Fibroblast of lung (primary cell): ENCODE data around the gene ATF1. TPM values are rescaled to one million over a fixed set of nuclear protein-coding genes. Genes with fewer than 3 reads are reported as not detected.

ENCODE experiments used
- DNase-seq, 2 donors: peaks; one replicate each; pipeline versions ENCODE4 v3.0.0 to v3.0.0-alpha.2; 2010; ENCODE audit warnings: low read depth in 2 of 2
- H2AFZ ChIP-seq: 2 replicates; pipeline ENCODE4 v1.5.1; 2012; ENCODE audit warnings: low read length, control low read depth, inconsistent platforms
- H3K27ac ChIP-seq: 2 replicates; pipeline ENCODE4 v1.5.1; 2011; ENCODE audit warnings: low read length, control low read depth; ENCODE audit not compliant: insufficient read depth
- H3K27me3 ChIP-seq: 2 replicates; pipeline ENCODE4 v1.5.1; 2011; ENCODE audit warnings: mild to moderate bottlenecking, low read length; ENCODE audit not compliant: control insufficient read depth, insufficient read depth
- H3K36me3 ChIP-seq: 2 replicates; pipeline ENCODE4 v1.5.1; 2011; ENCODE audit warnings: low read length; ENCODE audit not compliant: control insufficient read depth, insufficient read depth
- H3K4me1 ChIP-seq: 2 replicates; pipeline ENCODE4 v1.5.1; 2011; ENCODE audit warnings: low read length; ENCODE audit not compliant: control insufficient read depth, insufficient read depth; ENCODE audit errors: extremely low read depth
- H3K4me2 ChIP-seq: 2 replicates; pipeline ENCODE4 v1.5.1; 2011; ENCODE audit warnings: low read length, control low read depth; ENCODE audit not compliant: insufficient read depth; ENCODE audit errors: extremely low read depth
- H3K4me3 ChIP-seq, 4 experiments: fragments of 200-600 bp in 1 of 4; sonication (generic) in 1 of 4; replicated peaks in 1 of 4; 2 replicates each; pipeline ENCODE4 v1.5.1; 2011 to 2016; ENCODE audit warnings: low read length in 4 of 4, low read depth in 3 of 4, mild to moderate bottlenecking in 3 of 4, control low read depth in 2 of 4, inconsistent platforms in 1 of 4, mixed read lengths in 1 of 4; ENCODE audit not compliant: insufficient read depth in 1 of 4; ENCODE audit errors: control extremely low read depth in 1 of 4
- H3K79me2 ChIP-seq: 2 replicates; pipeline ENCODE4 v1.5.1; 2012; ENCODE audit warnings: mild to moderate bottlenecking, low read length, inconsistent platforms; ENCODE audit not compliant: control insufficient read depth, insufficient read depth
- H3K9ac ChIP-seq: 2 replicates; pipeline ENCODE4 v1.5.1; 2011; ENCODE audit warnings: mild to moderate bottlenecking, low read length, control low read depth; ENCODE audit not compliant: insufficient read depth
- H3K9me3 ChIP-seq: 2 replicates; pipeline ENCODE4 v1.5.1; 2012; ENCODE audit warnings: low read depth, low read length; ENCODE audit not compliant: control insufficient read depth, insufficient read depth
- H4K20me1 ChIP-seq: 2 replicates; pipeline ENCODE4 v1.5.1; 2011; ENCODE audit warnings: low read length; ENCODE audit not compliant: control insufficient read depth, insufficient read depth; ENCODE audit errors: extremely low read depth
- CTCF ChIP-seq, 2 donors: IDR thresholded peaks in 1 of 2; conservative IDR thresholded peaks in 1 of 2; 1 replicate in 1 of 2; 2 replicates in 1 of 2; pipeline ENCODE4 v1.5.1; 2011 to 2012; ENCODE audit warnings: low read length in 2 of 2, control low read depth in 1 of 2, inconsistent platforms in 1 of 2, low read depth in 1 of 2, mild to moderate bottlenecking in 1 of 2
- EZH2 ChIP-seq: IDR thresholded peaks from 2 replicates; pipeline ENCODE4 v1.5.1; 2012; ENCODE audit warnings: low read length, control low read depth, mild to moderate bottlenecking; ENCODE audit errors: missing control alignments
- polyA plus RNA-seq, 2 donors: library from polyadenylated mRNA; depleted of rRNA in 1 of 2; stranded (reverse) in 1 of 2; unstranded in 1 of 2; fragments of >200 nt; gene quantifications; 2 replicates each; pipeline ENCODE4 v1.2.1, GENCODE V29; 2011 to 2012; ENCODE audit warnings: missing spikeins in 1 of 2
- total RNA-seq: library from RNA; depleted of rRNA; stranded (reverse); fragments of >200 nt; gene quantifications from 2 replicates; pipeline ENCODE4 v1.2.1, GENCODE V29; 2014

The ATF1 gene
- total and polyA plus RNA-seq, 2 donors (not counting 1 experiment from before 2014, with no cell fraction given): 40.6 to 44.8 TPM

GRCh38 chr12:50720085-50720484 lies 43.8 kb upstream of the ATF1 start:
- Histone ChIP-seq H3K36me3 (peaks cover 7% of the 10 kb centered on the region), H3K27me3 (no peaks in the 10 kb centered on the region)
- TF ChIP-seq EZH2 (no peak), CTCF (conservative IDR thresholded peaks at IDR 0.05 in 1 of 2, IDR thresholded peaks at IDR 0.05 in 1 of 2; ENCODE audit: low read depth in 1 of 2, low read length in 2 of 2) (no peak)

GRCh38 chr12:50720501-50720900 lies 43.4 kb upstream of the ATF1 start:
- DNase-seq: peak; percentile 5 to 6
- Histone ChIP-seq H3K9ac (no peak overlapping the region), H3K27ac (no peak overlapping the region), H3K4me1 (no peaks in the 10 kb centered on the region), H3K9me3 (no peaks in the 10 kb centered on the region), H3K79me2 (no peaks in the 10 kb centered on the region), H3K4me3 (no peak overlapping the region), H3K4me2 (no peak overlapping the region), H2AFZ (no peak overlapping the region), H3K27me3 (no peaks in the 10 kb centered on the region), H3K36me3 (peaks cover 7% of the 10 kb centered on the region), H4K20me1 (no peaks in the 10 kb centered on the region)
- no peak for TF ChIP-seq EZH2
- no peak for TF ChIP-seq CTCF (conservative IDR thresholded peaks at IDR 0.05 in 1 of 2, IDR thresholded peaks at IDR 0.05 in 1 of 2; ENCODE audit: low read depth in 1 of 2, low read length in 2 of 2)

More at GRCh38 chr12:50720085-50720484, 43.8 kb upstream of the ATF1 start:
- Histone ChIP-seq H3K9me3 (no peaks in the 10 kb centered on the region), H3K4me3 (no peak overlapping the region), H2AFZ (no peak overlapping the region), H4K20me1 (no peaks in the 10 kb centered on the region), H3K27ac (no peak overlapping the region), H3K9ac (no peak overlapping the region), H3K4me2 (no peak overlapping the region), H3K79me2 (no peaks in the 10 kb centered on the region), H3K4me1 (no peaks in the 10 kb centered on the region)
- DNase-seq: peak; percentile 14 to 30

GRCh38 chr12:50723865-50724264 lies 40.0 kb upstream of the ATF1 start:
- no peak for TF ChIP-seq EZH2
- no peak for TF ChIP-seq CTCF (conservative IDR thresholded peaks at IDR 0.05 in 1 of 2, IDR thresholded peaks at IDR 0.05 in 1 of 2; ENCODE audit: low read depth in 1 of 2, low read length in 2 of 2)
- no peaks in the 10 kb centered on the region for H3K4me1 ChIP-seq
- H3K9ac ChIP-seq: no peak overlapping the region
- H3K27ac ChIP-seq: no peak overlapping the region
- H2AFZ ChIP-seq: no peak overlapping the region
- H3K36me3 ChIP-seq: peaks cover 3% of the 10 kb centered on the region
- H3K4me3 ChIP-seq: no peak overlapping the region
- DNase-seq: peak in 1 of 2 donors; percentile 65
- H3K27me3 ChIP-seq: no peaks in the 10 kb centered on the region
- no peaks in the 10 kb centered on the region for H3K9me3 ChIP-seq
- H4K20me1 ChIP-seq: no peaks in the 10 kb centered on the region
- H3K4me2 ChIP-seq: no peak overlapping the region
- H3K79me2 ChIP-seq: no peaks in the 10 kb centered on the region
